NCI-H1436 (cell line): ENCODE data around the gene SLC5A6.

Experiments used
- DNase-seq: peaks from one replicate; lab custom pipeline; 2025; lab: John Stamatoyannopoulos, UW

SLC5A6 gene

DNA sequence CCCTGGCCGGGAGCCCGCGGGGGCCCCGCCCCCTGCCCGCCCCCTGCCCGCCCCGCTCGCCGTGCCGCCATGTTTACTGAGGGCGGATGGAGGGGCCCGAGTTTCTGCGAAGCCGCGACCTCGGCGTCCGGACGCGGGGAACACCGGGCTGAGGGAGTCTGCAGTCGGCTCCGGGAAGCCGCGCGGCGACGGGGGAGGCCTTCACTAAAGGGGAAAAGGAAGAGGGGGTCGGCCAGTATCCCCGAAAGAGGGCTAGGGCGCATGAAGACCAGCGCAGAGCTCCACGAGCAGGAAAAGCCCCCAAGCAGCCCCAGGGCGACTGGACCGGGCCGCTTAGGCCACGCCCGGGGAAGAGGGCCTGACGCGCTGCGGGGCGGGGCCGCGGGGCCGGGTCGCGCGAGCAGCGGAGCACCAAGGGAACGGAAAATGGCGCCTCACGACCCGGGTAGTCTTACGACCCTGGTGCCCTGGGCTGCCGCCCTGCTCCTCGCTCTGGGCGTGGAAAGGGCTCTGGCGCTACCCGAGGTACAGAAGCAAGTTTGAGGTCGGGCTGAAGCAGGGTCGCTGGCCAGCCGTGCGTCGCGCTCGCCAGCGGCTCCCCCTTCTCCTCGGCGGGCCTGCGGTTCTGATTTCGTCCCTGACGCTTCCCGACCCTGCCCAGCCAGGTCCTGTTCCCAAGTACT, at the start of gene SLC5A6, which contains the start of gene ATRAID:
Gene SLC5A6, minus strand, starts transcription at position 326 of the 683 bp plus-strand sequence. CDS start 4,618 bp downstream, outside the sequence.
Gene ATRAID, plus strand, starts transcription at position 99 of the 683 bp plus-strand sequence. Its CDS starts 328 bp downstream, at position 427.
- peak; percentile 71 for DNase-seq

DNA sequence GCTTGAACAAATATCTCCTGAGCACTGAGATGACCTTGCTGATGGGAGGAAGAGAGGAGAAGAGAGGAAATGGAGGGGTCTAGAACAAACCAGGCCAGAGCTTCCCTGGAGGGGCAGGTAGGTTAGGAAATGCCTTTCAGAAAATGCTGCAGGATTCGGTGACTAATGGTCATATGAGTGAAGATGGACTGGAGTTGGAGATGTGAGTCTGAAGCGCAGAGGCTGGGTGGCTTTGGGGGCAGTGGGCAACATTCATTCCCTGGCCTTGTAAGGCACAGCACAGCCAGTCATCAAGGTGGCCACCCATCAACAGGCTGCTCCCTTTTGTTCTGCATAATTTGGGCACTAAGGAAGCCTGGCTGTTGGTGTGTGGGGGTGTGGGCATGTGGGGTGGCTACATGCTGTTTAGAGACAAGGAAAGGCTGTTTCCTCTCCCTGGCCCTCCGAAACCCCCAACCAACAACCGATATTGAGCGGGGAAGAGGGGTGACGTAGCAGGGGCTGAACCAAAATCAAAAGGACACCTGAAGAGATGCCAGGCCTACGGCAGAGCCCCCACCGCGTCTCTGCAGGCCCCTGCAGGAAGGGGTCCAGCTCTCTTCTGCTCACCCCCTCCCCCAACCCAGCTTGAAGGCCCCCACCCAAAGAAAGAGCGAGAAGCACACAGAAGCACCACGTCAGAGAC, 49.3 kb upstream of the SLC5A6 start:
- no peak for DNase-seq

DNA sequence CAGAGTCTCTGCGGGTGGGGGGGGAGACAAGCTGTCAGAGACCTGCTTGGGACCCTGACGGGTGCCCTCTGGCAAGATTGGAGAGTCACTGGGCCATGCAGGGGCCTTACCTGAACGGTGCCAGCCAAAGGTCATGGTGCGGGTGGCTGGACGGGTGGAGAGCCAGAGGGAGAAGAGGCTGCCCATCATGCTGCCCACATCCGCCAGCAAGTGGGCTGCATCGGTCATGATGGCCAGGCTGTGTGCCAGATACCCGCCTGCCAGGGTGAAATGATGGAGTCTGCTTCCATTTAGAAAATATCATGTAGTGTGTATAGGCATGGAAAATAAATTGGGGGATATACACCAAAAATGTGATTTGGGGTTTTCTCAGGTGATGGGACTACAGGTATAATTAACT, 46.0 kb upstream of the SLC5A6 start:
- DNase-seq: no peak

DNA sequence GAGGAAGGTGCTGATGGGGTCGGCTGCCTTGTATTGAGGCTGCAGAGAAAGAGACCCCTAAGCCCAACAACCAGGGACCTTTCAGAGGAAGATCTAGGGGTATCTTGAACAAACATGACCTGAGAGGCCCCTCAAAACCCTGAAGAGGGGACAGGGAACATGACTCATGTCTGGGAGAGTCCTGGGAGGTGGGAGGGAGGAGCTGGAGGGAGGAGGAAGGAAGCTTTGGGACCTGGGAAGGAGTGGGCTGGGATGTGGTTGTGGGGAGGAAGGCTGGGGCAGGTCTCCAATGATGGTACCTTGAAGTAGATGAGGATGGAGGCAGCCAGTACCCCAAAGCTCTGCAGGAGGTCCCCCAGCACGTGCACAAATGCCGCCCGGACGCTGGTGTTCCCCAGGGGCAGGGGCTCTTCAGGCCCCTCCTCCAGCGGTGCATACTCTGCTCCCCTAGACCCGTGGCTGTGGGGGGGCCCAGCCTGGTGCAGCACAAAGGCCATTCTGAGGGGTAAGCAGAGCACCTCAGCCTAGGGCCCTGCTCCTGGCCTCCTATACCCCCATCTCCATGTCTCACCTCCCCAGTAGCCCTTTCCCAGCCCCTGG, 44.9 kb upstream of the SLC5A6 start:
- no peak for DNase-seq

DNA sequence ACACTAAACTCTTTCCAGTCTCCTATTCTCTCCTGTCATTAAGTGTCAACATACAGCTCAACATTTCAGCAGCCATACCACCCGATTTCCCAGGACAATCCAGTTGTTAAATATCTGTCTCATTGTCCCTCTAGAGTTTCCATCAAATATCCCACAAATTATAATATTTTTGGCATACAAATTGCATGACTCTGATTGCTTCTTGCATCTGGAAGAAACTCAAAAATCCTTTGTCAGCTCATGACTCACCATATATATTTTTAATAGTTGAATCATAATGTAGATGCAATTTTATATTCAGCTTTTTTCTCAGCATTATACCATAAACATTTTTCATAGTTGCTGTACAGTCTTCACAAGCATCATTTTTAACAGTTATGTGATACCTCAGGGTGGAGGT, 43.6 kb upstream of the SLC5A6 start:
- DNase-seq: no peak

DNA sequence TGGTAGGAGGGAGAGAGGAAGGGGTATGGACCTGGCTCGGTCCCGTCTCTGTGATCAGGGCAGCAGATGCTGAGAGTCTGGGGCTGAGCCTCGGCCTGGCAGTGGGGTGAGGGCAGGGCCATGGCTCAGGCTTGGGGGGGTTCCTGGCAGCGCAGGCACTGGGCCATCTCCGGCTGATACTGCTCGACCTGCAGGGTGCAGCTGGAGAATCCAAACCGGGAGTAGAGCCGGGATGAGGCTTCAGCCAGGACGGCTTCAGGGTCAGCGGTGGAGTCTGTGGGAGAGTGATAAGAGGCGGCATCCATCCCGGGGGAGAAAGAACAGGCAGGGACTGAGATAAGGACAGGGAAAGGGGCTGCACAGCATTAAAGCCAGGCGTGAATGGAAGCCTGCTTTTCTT, 43.1 kb upstream of the SLC5A6 start:
- no peak for DNase-seq

DNA sequence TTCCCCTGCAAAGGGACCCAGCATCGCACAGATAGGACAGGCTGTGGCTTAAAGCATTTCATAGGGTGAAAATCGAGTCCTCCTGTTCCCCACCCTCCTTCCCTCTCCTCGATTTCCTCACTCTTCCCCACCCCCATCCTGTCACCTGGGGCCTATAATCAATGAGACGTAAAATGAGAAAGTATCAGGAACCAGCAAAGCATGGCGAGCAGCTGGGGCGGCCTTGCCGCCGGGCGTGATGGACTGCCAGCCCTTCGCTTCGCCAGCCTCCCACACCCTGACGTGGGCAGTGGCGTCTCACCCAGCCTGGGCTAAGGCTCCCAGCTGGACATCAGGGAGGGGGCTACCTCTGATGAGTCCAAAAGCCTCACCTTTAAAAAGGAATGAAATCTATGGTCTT, 39.7 kb upstream of the SLC5A6 start:
- no peak for DNase-seq

DNA sequence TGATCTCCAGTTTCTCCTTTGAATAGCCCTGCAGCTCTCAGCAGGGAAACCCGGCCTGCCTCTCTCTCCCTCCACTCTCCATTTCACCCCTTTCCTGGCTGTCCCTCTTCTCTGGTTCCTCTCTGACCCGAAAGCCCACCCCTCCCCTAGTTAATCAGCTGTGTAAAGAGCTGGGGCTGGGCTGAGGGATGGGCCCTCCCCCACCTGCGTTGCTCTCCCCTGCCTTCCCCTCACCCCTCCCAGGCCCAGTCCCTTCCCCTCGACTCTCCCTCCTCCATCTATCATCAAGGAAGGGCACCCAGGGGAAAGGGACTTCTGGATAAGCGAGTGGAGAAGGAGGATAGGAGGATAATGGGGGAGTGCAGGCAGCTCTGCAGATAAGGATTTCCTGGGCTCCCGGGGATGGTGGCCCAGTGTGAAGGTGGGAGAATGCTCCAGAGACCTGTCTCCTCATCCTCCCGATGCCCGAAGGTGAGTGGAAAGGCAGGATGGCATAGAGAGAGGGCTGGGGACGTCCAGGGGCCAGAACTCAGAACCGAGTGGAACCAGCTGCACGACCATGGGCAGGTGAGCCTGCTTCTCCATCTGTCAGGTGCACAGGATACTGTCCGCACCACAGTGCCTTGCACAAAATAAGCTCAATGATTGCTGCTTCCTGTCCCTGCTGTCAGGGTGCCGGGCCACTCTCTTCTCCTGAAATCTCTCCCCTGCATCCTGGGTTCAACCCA, 38.7 kb upstream of the SLC5A6 start:
- no peak for DNase-seq

DNA sequence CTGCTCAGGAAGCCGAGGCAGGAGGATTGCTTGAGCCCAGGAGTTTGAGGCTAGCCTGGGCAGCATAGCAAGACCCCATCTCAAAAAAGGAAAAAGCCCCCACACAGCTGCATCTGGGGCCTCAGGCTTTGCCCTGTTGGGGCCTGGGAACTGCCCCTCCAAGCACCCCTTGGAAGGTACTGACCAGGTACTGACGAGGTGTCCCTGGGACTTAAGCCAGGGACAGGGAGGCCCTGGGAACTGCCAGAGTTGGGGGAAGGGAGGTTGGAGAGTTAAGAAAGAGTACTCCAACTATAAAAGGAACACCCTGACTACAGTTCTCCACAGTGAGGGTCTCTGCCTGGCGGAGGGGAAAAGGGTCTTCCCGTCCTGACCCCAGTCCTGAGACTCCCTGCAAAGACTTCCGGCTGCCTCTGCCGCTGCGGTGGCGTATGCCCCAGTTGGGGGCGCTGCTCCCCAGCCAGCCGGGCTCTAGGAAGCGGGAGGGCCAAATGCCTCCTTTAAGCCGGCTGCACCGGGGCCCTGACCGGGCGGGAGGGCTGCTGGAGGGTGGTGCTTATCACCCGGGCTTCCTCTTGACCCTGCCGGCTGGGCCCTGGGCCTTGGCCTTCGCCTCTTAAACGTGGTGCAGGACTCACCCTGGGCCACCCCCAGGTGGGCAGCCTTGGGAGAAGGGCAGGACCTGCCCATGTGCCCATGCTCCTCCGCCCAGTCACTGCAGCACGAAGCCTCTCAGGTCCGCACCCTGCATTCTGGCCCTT, 38.0 kb upstream of the SLC5A6 start:
- no peak for DNase-seq

DNA sequence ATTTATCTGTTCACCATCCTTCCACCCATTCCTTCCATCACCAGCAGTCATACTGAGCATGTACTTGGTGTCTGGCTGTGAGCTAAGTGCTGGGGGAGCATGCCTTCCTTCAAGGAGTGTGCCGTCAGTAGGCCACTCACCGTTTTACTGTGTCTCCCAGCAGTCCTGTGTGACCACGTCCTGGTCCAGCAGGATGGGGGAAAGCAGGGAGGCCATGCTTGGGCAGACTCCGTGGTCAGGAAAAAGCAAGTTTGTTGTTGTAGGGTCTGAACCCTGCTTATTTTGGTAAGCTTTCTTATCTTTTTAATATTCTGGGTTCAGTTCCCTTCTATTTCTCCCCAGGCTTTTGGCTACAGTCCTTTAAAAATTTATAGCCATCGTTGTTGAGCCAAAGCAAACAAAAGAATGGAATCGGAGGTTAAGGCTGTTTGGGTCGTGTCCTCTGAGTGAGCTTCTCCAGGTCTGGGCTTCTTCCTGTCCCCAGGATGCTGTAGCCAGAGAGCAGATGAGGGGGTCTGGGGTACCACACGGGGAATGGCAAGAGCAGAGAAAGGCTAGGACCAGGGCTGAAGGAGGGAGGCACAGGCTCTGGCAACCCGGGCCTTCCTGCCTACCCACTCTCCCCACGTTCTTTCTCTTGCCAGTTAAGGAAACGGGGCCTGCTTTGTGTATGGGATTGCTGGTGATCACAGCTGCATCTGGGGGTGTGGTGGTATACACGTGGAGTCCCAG, 37.3 kb upstream of the SLC5A6 start:
- no peak for DNase-seq

DNA sequence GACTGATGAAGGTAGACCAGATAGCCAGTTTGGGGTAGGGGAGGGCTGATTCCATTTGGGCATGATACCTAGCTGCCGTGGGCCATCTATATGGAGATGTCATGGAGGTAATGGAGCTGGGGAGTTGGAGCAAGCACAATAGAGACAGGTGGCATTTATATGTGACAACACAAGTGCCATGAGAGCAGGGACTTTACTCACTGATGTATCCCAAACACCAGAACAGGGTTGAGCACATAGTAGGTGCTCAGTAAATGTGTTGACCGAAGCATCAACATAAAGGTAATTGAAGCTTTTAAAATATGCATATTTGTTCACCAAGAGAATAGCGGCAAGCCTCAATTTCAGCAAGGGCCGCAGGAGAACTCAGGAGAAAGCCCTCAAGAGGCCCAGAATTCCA, 35.8 kb upstream of the SLC5A6 start:
- DNase-seq: no peak

DNA sequence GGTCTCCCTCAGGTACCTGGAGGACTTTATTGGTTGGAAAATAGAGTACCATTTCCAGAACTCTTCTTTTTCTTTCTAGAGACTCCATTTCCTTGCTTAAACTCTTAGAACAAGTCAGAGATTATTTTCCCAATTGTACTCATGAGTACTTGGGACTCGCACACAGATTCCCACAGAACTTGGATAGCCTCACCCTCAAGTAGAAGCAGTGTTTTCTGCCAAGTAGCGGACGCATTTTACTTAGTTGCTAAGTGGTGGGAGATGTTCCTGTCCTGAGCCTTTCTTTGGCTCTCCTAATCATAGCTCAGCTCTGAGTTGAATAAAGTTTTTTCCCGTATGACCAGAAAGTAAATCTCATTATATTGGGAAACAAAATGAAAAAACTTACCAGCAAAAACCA, 33.6 kb upstream of the SLC5A6 start:
- DNase-seq: no peak

DNA sequence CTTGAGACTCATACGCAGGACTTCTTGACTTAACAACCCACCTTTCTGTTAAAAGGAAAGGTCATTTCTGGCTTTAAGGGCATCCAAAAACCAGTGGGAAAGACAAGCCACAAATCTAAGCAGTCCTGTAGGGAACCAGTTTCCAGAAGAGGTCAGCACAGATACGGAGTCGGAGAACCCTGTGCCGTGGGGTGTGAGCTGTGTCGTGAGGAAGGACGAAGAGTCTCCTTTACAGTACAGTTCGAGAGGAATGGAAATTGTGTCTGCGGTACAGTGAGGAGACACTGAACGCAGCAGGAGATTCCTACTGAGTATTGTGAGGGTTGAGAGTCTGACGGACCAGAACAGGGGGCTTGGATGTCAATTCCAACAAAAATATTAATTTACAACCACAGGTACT, 33.0 kb upstream of the SLC5A6 start:
- no peak for DNase-seq

DNA sequence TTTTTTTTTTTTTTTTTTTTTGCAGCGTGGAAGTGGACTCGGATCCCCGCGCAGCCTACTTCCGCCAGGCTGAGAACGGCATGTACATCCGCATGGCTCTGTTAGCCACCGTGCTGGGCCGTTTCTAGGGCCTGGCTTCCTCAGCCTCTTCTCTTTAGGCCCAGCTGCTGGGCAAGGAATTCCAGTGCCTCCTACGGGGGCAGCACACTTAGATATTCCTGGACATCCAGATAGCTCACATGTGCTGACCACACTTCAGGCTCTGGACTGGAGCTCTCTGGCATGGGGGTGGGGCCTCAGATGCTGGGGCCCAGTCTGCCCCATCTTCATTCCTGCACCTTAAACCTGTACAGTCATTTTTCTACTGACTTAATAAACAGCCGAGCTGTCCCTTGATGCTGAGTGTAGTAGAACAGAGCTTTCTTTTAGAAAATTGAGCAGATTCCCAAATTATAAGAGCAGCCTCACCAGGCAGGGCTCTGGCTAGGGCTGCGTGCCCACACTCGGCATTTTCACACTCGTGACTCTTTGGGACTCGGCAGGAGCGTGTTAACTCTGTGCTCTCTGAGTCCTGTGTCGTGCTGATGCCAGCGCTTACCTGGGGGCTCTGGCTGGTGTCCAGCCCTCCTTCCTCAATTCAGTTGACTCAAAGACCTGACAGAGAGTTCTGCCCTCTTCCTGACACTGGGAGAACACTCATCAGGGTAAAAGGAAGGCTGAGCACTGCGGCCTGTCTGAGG, 31.5 kb upstream of the SLC5A6 start:
- no peak for DNase-seq

DNA sequence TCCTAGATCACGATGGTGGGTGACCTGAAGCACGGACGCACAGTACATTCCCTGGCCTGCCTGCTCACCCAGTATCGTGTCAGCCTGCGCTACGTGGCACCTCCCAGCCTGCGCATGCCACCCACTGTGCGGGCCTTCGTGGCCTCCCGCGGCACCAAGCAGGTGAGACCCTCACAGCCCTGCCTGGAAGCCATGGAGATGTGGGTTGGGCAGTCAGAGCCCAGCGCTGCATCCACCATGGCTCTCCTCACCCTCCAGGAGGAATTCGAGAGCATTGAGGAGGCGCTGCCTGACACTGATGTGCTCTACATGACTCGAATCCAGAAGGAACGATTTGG, 30.5 kb upstream of the SLC5A6 start:
- no peak for DNase-seq

DNA sequence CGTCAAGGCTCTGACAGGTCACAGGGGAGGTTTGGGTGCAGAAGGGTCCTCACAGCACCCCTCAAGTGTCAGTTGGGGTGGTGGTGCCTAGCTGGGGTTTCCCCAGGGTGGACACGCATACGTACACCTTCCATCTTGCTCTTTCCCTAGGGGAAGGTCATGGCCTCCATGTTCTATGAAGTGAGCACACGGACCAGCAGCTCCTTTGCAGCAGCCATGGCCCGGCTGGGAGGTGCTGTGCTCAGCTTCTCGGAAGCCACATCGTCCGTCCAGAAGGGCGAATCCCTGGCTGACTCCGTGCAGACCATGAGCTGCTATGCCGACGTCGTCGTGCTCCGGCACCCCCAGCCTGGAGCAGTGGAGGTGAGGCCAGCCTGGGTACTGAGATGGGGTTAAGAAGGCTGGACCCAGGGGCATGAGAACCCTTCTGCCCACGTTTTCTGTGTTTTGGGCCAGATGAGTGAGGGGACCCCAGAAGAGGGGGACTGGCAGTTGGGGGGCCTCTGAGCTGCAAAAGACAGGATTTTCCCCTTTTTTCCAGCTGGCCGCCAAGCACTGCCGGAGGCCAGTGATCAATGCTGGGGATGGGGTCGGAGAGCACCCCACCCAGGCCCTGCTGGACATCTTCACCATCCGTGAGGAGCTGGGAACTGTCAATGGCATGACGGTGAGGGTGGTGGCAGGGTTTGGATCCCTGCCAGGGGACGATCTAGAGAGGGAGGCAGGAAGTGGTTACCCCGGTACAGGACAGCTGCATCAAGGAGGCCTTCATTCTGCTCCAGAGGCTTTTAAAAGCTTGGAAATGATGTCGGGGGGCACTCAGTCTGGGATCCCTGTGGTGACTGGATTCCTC, 29.9 kb upstream of the SLC5A6 start:
- no peak for DNase-seq

DNA sequence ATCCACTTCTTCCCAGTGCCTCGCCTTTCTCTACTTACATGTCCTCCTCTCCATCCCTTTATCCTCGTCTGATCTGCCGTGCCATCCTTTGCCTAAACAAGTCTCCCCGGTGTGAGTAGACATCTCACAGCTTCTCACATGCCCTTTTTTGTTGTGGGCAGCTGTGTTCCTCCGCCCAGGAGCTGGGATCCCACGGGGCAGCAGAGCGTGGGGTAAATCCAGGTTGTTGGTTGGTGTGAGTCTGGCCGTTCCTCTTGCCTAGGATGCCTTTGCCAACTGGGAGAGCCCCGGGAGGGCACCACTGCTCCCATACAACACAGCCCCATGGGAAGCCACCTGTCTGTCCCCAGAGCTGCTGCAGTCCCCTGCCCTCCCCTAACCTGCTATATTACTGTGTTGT, 28.3 kb upstream of the SLC5A6 start:
- DNase-seq: no peak

DNA sequence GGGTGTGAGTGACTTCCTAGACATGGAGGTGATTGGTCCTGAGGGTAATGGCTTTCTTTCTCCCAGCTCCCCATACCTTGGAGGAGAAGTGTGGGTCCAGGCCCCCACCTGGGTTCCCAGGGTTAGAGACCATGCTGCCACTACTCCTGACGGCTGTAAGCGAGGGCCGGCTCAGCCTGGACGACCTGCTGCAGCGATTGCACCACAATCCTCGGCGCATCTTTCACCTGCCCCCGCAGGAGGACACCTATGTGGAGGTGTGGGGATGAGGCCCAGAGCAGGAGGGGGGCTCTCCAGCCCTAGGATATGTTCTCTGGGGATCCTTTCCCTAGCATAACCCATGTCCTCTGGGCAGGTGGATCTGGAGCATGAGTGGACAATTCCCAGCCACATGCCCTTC, 26.9 kb upstream of the SLC5A6 start:
- DNase-seq: no peak

DNA sequence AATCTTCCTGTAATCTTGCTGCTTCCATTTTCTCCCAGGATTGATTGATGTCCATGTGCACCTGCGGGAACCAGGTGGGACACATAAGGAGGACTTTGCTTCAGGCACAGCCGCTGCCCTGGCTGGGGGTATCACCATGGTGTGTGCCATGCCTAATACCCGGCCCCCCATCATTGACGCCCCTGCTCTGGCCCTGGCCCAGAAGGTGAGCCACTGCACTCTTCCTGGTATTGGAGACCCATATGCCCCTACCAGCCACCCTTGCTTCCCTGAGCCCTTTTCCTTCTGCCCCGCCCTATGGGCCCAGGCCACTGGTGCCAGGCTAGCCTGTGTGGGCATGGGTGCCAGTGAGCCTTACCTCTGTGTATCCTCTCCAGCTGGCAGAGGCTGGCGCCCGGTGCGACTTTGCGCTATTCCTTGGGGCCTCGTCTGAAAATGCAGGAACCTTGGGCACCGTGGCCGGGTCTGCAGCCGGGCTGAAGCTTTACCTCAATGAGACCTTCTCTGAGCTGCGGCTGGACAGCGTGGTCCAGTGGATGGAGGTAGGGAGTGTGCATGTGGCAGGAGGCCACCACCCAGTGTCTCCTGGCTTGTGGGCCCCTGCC, 25.4 kb upstream of the SLC5A6 start:
- DNase-seq: no peak
